ENCODE results near the gene MAST4.

DNA sequence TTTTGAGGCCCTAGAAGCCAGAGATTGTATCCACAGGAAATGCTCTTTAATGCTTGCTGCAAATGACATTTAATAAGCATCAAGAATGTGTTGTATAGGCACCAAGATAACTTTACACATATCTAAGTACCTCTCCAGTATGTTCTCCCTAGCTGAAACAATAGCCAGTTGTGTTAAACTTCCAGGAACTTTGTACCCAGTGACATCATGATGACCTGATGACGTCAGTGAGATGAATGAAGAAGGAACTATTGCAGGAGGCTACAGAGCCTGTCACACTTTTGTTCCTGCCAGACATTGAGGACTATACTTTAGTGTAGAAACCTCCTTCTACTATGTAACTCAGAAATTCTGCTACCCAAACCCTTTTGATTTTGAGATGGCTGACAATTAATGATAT lies 470.6 kb downstream of the MAST4 start:
- TF ChIP-seq TAF1 (IDR thresholded peaks at IDR 0.05; ENCODE audit: borderline replicate concordance, low read depth, low read length) (no peak), POLR2A (IDR thresholded peaks at IDR 0.05; ENCODE audit: low read depth, low read length) (no peak)

Measured in GM12892 (cell line).